ENCODE data around the gene C22orf42. TPM values are rescaled to one million over a fixed set of nuclear protein-coding genes. Genes with fewer than 3 reads are reported as not detected.
"Not testable (repeated sequence)": the region's sequence is repeated elsewhere in the genome, so short reads cannot be mapped to it uniquely, and the experiment has no call there.

Gene C22orf42
- total RNA-seq, 1 donor from 2014 or later: not detected

- not testable (repeated sequence) for DNase-seq (ENCODE audit: low spot score)
Measured at GRCh38 chr22:32135958-32136357, 23.1 kb downstream of the C22orf42 start.

GRCh38 chr22:32134796-32135195 lies 24.3 kb downstream of the C22orf42 start:
- not testable (repeated sequence) for DNase-seq (ENCODE audit: low spot score)

- no peak for DNase-seq (ENCODE audit: low spot score)
Measured at GRCh38 chr22:32132783-32133182, 26.3 kb downstream of the C22orf42 start.

GRCh38 chr22:32132126-32132525 lies 27.0 kb downstream of the C22orf42 start:
- DNase-seq (ENCODE audit: low spot score): no peak

GRCh38 chr22:32130464-32130863 lies 28.6 kb downstream of the C22orf42 start:
- no peak for DNase-seq (ENCODE audit: low spot score)

- DNase-seq (ENCODE audit: low spot score): no peak
Measured at GRCh38 chr22:32127904-32128303, 31.2 kb downstream of the C22orf42 start.

- no peak for DNase-seq (ENCODE audit: low spot score)
Measured at GRCh38 chr22:32123657-32124056, 35.4 kb downstream of the C22orf42 start.

- no peak for DNase-seq (ENCODE audit: low spot score)
Measured at GRCh38 chr22:32122899-32123298, 36.2 kb downstream of the C22orf42 start.

GRCh38 chr22:32120603-32121002 lies 38.5 kb downstream of the C22orf42 start:
- no peak for DNase-seq (ENCODE audit: low spot score)

GRCh38 chr22:32119568-32120235 lies 39.4 kb downstream of the C22orf42 start:
- DNase-seq (ENCODE audit: low spot score): no peak

GRCh38 chr22:32112380-32112779 lies 46.7 kb downstream of the C22orf42 start:
- DNase-seq (ENCODE audit: low spot score): no peak

- DNase-seq (ENCODE audit: low spot score): no peak
Measured at GRCh38 chr22:32106930-32107329, 52.2 kb downstream of the C22orf42 start.

- DNase-seq (ENCODE audit: low spot score): no peak
Measured at GRCh38 chr22:32103658-32104315, 55.3 kb downstream of the C22orf42 start.

- no peak for DNase-seq (ENCODE audit: low spot score)
Measured at GRCh38 chr22:32100711-32101110, 58.4 kb downstream of the C22orf42 start.

Other genes with a start within 250 kb of the C22orf42 start
- 86.7 TPM for gene YWHAH, start 214.8 kb downstream of the C22orf42 start, total RNA-seq
- not detected for gene SLC5A1, start 116.0 kb downstream of the C22orf42 start, total RNA-seq
- gene RFPL2, start 45.8 kb upstream of the C22orf42 start, total RNA-seq: not detected
- gene SLC5A4, start 96.0 kb upstream of the C22orf42 start, total RNA-seq: 2.1 TPM
- not detected for gene RFPL3, start 198.6 kb upstream of the C22orf42 start, total RNA-seq

Data from ureter (tissue), 1 donor.